SHP77 (cell line): ENCODE data around the gene GPR39.

ENCODE experiments used
- DNase-seq, 2 experiments: peaks; one replicate each; lab custom pipeline; 2025; lab: John Stamatoyannopoulos, UW

Gene GPR39

DNA sequence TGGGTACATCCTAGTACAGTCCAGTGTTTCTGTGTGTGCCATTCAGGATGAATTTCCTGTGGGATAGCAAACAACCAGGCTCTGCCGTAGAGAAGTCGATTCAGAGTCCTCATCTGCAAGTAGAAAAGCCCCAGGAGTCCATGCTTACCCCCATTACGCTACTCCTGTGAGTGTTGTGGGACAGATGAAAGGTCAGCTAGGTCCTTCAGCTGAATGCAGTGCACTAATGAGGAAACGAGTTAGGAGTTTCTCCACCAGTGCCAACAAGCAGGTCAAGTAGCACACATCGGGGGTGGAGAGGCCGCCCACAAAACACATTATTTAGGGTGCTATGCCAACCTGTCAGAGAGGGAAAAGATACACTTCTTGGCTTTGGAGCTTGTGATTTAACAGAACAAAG lies 2.5 kb upstream of the GPR39 start:
- DNase-seq, result no peak

DNA sequence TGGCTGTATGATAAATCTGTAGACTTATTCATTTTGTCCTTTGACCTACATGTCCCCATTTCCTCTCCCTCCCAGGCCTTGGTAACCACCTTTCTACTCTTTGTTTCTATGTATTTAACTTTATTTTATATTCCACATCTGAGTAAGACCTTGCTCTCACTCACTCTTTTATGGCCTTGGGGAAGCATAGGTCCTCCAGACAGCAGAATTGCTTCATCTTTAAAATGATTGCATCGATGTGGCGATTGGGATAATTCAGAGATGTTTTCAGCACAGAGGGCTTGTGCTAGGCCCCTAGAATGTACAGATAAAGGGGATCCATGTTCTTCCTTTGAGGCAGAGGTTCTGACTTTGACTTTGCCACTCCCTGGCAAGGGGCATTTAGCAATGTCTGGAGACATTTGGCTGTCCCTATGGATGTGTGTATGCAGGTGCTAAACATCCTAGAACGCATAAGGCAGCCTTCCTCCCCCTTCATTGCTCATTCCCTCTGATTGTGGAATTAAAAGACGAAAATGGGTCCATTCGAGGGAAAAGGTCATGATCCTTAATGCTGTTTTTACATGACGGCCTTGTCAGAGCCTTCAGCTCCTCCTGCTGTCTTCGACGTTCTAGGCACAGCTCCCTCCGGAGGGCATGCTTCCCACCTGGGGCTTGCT lies 1.2 kb upstream of the GPR39 start:
- DNase-seq, result no peak

- peak; percentile 92 to 94 for DNase-seq
Observed at GRCh38 chr2:132415915-132416722, 486 bp upstream of the GPR39 start.

DNA sequence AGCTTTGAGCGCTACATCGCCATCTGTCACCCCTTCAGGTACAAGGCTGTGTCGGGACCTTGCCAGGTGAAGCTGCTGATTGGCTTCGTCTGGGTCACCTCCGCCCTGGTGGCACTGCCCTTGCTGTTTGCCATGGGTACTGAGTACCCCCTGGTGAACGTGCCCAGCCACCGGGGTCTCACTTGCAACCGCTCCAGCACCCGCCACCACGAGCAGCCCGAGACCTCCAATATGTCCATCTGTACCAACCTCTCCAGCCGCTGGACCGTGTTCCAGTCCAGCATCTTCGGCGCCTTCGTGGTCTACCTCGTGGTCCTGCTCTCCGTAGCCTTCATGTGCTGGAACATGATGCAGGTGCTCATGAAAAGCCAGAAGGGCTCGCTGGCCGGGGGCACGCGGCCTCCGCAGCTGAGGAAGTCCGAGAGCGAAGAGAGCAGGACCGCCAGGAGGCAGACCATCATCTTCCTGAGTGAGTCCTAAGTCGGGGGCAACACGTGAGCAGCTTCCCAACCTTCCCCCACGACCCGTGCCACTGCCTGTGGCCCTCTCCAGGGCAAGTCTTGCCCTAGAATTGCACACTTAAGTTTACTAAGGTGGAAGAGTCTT lies 928 bp downstream of the GPR39 start:
- DNase-seq, result no peak

GRCh38 chr2:132419235-132419634 lies 2.6 kb downstream of the GPR39 start:
- DNase-seq, result no peak

- DNase-seq, result no peak
Observed at GRCh38 chr2:132419941-132420340, 3.3 kb downstream of the GPR39 start.

DNA sequence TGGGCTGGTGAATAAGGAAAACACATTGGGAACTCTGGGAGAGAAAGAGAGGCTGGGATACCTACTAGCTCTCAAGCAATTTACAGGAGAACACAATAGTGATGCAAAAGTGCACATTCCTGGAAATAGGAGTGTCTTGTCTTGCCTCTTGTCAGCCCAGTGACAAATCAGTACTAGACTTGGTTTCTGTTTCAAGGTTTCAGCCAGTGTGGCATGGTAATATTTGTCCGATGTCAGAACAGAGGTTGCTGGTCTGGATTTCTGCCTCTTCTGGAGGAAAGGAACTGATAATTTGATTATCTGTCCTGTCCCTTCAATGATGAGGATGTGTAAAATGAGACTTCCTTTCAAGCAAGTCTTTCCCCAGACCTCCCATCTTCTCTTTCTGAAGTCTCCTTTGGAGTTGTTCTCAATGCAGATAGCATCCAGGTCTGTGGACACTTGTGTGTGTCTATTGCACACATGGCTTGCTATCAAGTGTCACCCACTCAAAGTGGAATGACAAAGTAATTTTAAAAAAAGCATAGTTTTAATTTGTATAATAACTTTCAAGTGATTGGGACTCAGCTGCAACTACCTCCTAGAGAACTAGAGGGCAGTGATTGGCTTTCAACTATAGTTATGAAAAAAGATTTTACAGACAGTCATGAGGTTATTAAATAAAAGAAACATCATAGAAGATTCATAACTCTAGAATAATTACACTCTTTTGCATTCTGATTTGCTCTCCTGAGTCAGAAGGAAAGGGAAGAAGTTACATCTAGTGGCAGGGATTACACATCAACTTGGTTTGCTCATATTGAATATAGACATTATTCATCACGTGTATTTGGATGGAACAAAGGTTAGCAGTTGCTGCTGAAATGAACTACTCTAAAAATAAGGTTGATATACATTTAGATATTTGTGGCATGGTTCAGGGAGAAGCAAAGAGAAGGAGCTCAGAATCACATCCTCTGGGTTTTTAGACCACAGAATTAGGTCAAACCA lies 4.5 kb downstream of the GPR39 start:
- no peak for DNase-seq

- DNase-seq, result no peak
Observed at GRCh38 chr2:132422736-132423135, 6.1 kb downstream of the GPR39 start.

GRCh38 chr2:132424526-132425121 lies 8.0 kb downstream of the GPR39 start:
- no peak for DNase-seq

- DNase-seq, result no peak
Observed at GRCh38 chr2:132426033-132426432, 9.4 kb downstream of the GPR39 start.

DNA sequence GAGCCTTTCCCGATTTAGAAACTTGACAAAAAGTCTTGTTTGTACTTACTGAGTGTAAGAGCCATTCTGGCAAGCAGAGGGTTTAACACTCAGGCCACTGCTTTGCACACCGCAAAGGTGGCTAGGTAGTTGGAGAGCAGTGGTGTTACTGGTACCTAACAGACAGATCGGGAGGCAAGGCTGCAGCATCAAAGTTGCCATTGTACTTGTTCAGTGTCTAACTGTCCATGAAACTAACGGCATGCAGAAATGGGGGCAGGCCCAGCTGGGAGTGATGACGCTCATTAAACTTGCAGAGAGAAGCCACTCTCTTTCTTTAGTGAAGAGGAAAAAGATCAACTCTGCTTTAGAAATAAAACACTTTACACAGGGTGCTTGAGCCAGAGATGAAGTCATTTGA lies 10.1 kb downstream of the GPR39 start:
- no peak for DNase-seq

- no peak for DNase-seq
Observed at GRCh38 chr2:132429351-132429750, 12.7 kb downstream of the GPR39 start.

DNA sequence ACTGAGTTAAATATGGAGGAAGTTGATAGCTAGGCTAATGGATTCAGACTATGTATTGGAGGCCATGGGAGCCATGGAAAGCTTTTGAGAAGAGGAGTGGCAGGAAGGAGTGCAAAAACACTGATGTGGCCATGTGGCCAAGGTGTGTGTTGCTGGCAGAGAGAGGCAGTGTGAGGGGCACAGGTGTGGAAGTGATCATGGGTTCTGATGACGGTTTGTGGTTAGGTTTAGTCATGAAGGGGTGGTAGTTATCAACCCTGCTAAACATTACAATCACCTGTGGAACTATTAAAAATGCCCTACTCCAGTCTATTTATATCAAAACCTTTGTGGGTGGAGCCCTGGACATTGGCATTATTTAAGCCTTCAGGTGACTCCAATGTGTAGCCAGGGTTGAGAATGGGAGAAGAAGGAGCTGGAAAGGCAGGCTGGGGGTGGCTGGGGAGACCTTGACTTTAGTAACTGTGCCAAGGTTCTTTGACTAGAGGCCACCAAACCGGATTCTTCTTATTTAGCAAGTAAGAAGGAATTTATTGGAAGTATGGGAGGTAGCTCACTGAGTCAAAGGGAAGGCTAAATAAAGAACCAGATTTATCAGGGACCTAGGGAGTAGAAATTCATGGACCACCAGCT lies 13.5 kb downstream of the GPR39 start:
- DNase-seq, result no peak

DNA sequence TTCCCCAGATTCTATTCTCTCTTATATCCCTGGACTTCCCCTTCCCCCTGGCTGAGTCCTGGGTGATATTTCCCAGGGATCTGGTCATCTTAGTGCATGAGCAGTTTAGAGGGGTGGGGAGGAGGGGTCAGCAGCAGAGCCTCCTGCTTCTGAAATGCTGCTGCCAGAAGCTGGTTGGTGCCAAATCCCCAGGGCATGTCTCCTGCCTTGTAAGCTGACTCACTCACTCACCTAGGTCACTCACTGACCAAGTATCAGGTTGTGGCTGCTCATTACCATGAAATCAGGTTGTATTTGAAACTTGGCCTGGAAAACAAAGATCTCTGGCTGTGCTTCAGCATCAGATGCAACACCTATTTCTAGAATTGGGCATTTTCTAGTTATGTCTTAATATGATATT lies 14.3 kb downstream of the GPR39 start:
- no peak for DNase-seq

- no peak for DNase-seq
Observed at GRCh38 chr2:132437852-132438669, 21.5 kb downstream of the GPR39 start.

- DNase-seq, result no peak
Observed at GRCh38 chr2:132438691-132439090, 22.1 kb downstream of the GPR39 start.

DNA sequence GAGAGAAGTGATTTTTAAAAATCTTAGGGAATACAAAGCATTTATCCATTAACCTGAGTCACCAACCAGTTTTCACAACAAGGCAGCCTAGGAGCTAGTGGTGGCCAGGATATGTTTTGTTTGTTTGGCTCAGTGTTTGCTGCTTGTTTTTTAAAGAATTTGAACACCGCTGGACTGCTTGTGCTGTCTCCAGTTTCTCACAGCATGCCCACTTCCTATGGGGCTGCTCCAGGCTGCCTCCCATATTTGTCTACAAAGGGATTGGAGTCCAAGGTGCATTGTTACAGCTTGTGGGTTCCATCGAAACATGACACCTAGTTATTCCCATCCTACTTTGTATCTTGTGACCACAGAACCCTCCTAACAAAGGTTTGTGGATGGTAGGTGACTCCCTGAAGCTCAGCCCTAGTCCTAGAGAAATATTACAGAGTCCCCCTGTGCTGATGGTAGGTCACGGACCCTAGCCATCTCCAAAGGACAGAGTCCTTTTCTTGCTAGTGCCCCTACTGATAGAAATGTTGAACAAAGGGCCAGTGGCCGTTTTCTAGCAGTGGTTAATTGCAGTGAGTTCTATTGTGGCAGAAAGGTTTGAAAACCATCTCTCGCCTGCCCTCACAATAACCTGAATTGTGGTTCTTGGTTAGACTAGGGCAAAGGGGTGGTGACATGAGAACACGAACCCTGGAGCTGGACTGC lies 23.2 kb downstream of the GPR39 start:
- no peak for DNase-seq

GRCh38 chr2:132441051-132441450 lies 24.4 kb downstream of the GPR39 start:
- DNase-seq, result no peak

GRCh38 chr2:132442278-132442677 lies 25.7 kb downstream of the GPR39 start:
- DNase-seq, result no peak

GRCh38 chr2:132443106-132443505 lies 26.5 kb downstream of the GPR39 start:
- DNase-seq, result no peak
